AG04449 (cell line): Measurements from ENCODE around the gene RNF111.
"Not testable (repeated sequence)": the region's sequence is repeated elsewhere in the genome, so short reads cannot be mapped to it uniquely, and the experiment has no call there.

Experiments
- CTCF ChIA-PET: fragments of 350-600 bp; formaldehyde crosslinking; extraction: SDS; loops from one replicate; lab custom pipeline; 2021; ENCODE audit warnings: antibody characterized with exemption; lab: Yijun Ruan, JAX
- POLR2A ChIA-PET: fragments of 400-600, 350-600 bp; formaldehyde crosslinking; extraction: SDS; loops from one replicate; lab custom pipeline; 2020; ENCODE audit warnings: antibody characterized with exemption, inconsistent platforms; lab: Yijun Ruan, JAX
- DNase-seq: peaks from one replicate; pipeline ENCODE4 v3.0.0-alpha.2; 2010; ENCODE audit warnings: low read depth, low spot score
- H3K4me3 ChIP-seq: 2 replicates; pipeline ENCODE4 v1.5.1; 2011; ENCODE audit warnings: low read depth, mild to moderate bottlenecking, control low read depth, low read length
- CTCF ChIP-seq: IDR thresholded peaks from one replicate; pipeline ENCODE4 v1.5.1; 2011; ENCODE audit warnings: mild to moderate bottlenecking, moderate library complexity, low read length, control low read depth, inconsistent platforms; ENCODE audit not compliant: insufficient read depth; ENCODE audit errors: missing control alignments

Gene RNF111

GRCh38 chr15:59133929-59134427, 146.5 kb downstream of the RNF111 start:
- POLR2A ChIA-PET: no interaction called here
- CTCF ChIA-PET: interaction anchor here (0.8 to 1.7 kb wide), 3 partner anchors 11 to 906 kb away, joined by 3 to 5 read pairs (median 5); no protein-coding TSS in a partner anchor
- no peak for TF ChIP-seq CTCF
- no peak for DNase-seq
- no peak overlapping the region for H3K4me3 ChIP-seq

GRCh38 chr15:59137566-59137965, 150.1 kb downstream of the RNF111 start:
- no peak overlapping the region for H3K4me3 ChIP-seq
- ChIA-PET CTCF (interaction anchor here (1.2 to 2.3 kb wide), 4 partner anchors 9 to 363 kb away, joined by 3 to 6 read pairs (median 4); no protein-coding TSS in a partner anchor), POLR2A (no interaction called here)
- no peak for DNase-seq
- TF ChIP-seq CTCF: no peak

- peak; percentile 59 for TF ChIP-seq CTCF
- ChIA-PET POLR2A (no interaction called here), CTCF (interaction anchor here (0.6 to 2.3 kb wide), 6 partner anchors 9 to 363 kb away, joined by 3 to 6 read pairs (median 4); no protein-coding TSS in a partner anchor)
- no peak for DNase-seq
- H3K4me3 ChIP-seq: no peak overlapping the region
Observed at GRCh38 chr15:59138243-59138642, 150.8 kb downstream of the RNF111 start.

GRCh38 chr15:59140422-59141226, 153.2 kb downstream of the RNF111 start:
- ChIA-PET POLR2A (no interaction called here), CTCF (interaction anchor here (1.3 kb wide), 1 partner anchor 9 kb away, joined by 3 read pairs; no protein-coding TSS in a partner anchor)
- H3K4me3 ChIP-seq: no peak overlapping the region
- DNase-seq: no peak
- no peak for TF ChIP-seq CTCF

- ChIA-PET POLR2A (no interaction called here), CTCF (interaction anchor here (1.0 to 1.3 kb wide), 3 partner anchors 10 to 386 kb away, joined by 3 to 4 read pairs (median 3); no protein-coding TSS in a partner anchor)
- DNase-seq: no peak
- no peak overlapping the region for H3K4me3 ChIP-seq
- TF ChIP-seq CTCF: no peak
Observed at GRCh38 chr15:59143281-59143680, 155.8 kb downstream of the RNF111 start.

- TF ChIP-seq CTCF: peak; percentile 16
- DNase-seq, H3K4me3 ChIP-seq, POLR2A ChIA-PET: not testable (repeated sequence)
- CTCF ChIA-PET: interaction anchor here (0.7 to 2.3 kb wide), 3 partner anchors 9 to 348 kb away, joined by 3 to 7 read pairs (median 4); no protein-coding TSS in a partner anchor
Observed at GRCh38 chr15:59144594-59144993, 157.1 kb downstream of the RNF111 start.
